Astrocyte of the cerebellum (primary cell): ENCODE data around the gene APLP1.
"Not testable (repeated sequence)": the region's sequence is repeated elsewhere in the genome, so short reads cannot be mapped to it uniquely, and the experiment has no call there.

Source experiments
- DNase-seq: peaks from one replicate; pipeline ENCODE4 v3.0.0-alpha.2; 2011; ENCODE audit warnings: low read depth
- H3K4me3 ChIP-seq: 2 replicates; pipeline ENCODE4 v1.5.1; 2011; ENCODE audit warnings: mild to moderate bottlenecking, low read depth, low read length, moderate library complexity
- CTCF ChIP-seq: IDR thresholded peaks from 2 replicates; pipeline ENCODE4 v1.5.1; 2012; ENCODE audit warnings: low read length, low read depth, moderate library complexity, mild to moderate bottlenecking; ENCODE audit errors: missing control alignments
- in situ Hi-C: cut with HindIII; loops from 2 replicates; pipeline ENCODE4 v1.10.0; 2017; ENCODE audit warnings: low sequenced_read_pairs

The APLP1 gene

DNA sequence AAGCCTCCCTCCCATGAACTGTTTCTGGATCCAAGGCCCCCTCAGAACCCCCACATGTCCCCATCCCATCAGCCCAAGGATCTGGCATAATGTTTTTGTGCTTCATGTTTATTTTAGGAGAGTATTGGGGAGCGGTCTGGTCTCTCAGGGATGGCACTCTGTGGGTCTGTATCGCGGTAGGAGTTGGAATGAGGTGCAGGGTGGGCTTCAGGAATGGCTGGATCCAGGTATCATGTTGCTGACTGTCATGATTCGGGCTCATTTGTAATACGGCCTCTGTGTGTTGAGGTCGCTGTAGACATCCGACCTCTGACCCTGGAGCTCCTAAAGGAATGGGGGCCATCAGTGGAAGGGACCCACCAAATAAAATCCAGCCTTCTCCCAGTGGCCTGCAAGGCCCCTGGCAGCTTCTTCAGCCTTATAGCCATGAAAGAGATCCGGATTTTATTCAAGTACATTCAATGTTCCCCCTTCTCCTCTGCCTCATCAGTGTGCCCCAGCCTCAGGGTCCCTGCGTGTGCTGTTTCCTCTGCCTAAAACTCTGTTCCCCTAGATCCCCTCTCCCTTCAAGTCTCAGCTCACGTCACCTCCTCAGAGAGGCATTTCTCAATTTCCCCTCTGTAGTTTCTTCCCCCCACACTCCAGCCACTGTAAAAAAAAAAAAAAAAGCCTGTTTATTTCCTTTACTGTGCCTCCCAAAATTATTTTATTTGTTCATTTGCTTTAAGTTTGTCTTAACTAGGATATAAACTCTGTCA lies 36.1 kb downstream of the APLP1 start:
- no peak overlapping the region for H3K4me3 ChIP-seq
- in situ Hi-C loops = loop anchor here (5.0 kb wide), 1 partner anchor 52 kb away; the partner anchor contains the start of gene NPHS1
- TF ChIP-seq CTCF = no peak
- DNase-seq = no peak

GRCh38 chr19:35905178-35905727 lies 36.9 kb downstream of the APLP1 start:
- TF ChIP-seq CTCF = no peak
- DNase-seq = no peak
- in situ Hi-C loops = no loop called here
- no peak overlapping the region for H3K4me3 ChIP-seq

DNA sequence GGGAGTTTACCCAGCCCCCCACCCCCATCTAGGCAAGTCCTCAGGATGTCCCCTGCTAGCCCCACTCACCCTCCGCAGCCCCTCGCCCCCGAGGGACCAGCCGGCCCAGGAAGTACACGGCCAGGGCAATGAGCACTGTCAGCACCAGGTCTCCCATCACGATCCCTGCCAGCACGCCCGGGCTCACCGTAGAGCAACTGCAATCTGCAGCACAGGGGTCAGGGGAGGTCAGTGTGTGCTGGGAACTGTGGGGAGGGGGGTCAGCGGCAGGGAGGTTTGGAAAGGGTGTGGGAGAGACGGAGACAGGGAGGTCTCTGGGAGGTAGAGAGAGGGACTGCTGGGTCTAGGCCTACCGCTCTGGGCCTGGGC lies 39.0 kb downstream of the APLP1 start:
- H3K4me3 ChIP-seq = no peak overlapping the region

GRCh38 chr19:35908010-35908441 lies 39.7 kb downstream of the APLP1 start, which contains the start of gene TYROBP:
Gene TYROBP, minus strand, starts transcription at chr19:35908295. Its CDS starts 67 bp downstream, at chr19:35908228.
- H3K4me3 ChIP-seq = no peak within 1 kb of the TSS
- TF ChIP-seq CTCF = no peak
- no peak for DNase-seq
- in situ Hi-C loops = no loop called here

More for the DNA sequence above, 39.0 kb downstream of the APLP1 start:
- no peak for TF ChIP-seq CTCF
- DNase-seq = no peak
- in situ Hi-C loops = no loop called here

DNA sequence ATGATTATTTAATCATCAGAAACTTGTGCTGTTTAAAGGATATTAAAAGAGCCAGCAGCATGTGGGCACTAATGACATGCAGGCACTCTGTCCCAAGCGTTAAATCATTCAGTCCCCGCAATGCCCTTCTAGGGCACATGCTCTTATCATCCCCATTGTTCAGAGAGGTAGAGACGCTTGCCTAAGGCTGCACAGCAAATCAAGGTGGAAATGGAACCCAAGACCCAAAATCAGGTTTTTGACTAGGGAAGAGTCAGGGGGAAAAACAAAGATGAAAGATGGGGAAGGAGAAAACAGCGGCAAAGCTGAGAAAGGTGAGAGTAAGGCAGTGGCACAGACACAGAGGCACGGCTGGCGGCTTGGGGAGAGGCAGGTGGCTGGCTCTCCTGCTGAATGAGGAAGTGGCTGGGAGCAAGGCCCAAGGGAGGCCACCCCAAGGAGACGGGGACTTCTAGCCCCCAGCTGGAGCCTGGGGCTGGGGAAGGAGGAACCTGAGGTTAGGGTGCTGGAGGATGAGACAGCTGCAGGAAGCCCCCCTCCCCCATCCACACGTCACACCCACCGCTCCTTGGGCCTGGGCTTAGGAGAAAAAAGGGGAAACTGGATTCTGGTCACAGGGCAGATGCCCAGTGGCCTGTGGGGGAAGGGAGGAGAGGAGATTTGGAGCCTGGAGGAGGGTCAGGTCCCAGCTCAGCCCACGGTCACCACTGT lies 40.8 kb downstream of the APLP1 start:
- in situ Hi-C loops = no loop called here
- no peak for DNase-seq
- TF ChIP-seq CTCF = no peak
- H3K4me3 ChIP-seq = no peak overlapping the region

DNA sequence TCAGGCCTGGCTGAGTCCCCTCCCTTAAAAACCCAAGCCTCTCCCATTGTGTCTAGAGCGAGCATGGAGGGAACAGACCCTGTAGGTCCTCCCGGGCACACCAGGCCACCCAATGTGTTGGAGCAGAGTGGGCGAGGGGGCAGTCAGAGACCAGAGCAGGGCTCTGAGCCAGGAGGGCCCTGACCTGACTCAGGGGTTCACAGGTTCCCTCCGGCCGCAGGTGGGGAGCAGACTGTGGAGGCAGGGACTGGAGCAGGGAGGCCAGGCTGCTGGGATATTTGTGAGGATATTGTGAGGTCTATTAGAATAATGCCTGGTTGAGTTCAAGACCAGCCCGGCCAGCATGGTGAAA lies 41.3 kb downstream of the APLP1 start:
- no peak for TF ChIP-seq CTCF
- no peak overlapping the region for H3K4me3 ChIP-seq
- in situ Hi-C loops = no loop called here
- no peak for DNase-seq

DNA sequence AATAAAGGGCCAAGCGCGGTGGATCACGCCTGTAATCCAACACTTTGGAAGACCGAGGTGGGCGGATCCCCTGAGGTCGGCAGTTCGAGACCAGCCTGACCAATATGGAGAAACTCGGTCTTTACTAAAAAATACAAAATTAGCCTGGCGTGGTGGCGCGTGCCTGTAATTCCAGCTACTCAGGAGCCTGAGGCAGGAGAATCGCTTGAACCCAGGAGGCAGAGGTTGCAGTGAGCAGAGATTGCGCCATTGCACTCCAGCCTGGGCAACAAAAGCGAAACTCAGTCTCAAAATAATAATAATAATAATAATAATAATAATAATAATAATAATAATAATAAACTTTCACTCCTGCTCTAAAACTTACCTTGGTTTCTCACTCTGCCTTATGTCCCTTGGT lies 42.0 kb downstream of the APLP1 start:
- in situ Hi-C loops, DNase-seq, H3K4me3 ChIP-seq: not testable (repeated sequence)
